Measurements from ENCODE around the gene FDCSP.

Gene FDCSP

DNA sequence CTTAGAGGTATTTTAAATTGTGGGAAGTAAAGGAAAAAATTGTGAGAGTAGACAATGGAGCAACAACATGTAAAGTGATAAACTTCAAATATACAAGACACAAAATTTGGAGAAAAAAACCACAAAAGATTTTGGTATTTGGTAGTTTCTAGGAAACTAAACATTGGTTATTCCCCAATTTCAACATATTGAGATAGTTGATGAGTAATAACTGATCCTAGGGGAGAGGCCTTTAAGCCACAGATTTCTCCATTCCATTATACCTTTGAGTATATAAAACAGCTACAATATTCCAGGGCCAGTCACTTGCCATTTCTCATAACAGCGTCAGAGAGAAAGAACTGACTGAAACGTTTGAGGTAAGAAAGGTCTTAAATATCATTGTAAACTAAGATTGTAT lies at the start of gene FDCSP:
Gene FDCSP, plus strand, starts transcription at position 301 of the 400 bp plus-strand sequence. CDS start 5,071 bp downstream, outside the sequence.
- in situ Hi-C loops (cut with MboI; ENCODE audit: low pct_unique_long_range_greater_than_20kb, low sequenced_read_pairs, unreplicated experiment): no loop called here
- no peak for DNase-seq (ENCODE audit: low spot score)
- TF ChIP-seq, protein P1, sequence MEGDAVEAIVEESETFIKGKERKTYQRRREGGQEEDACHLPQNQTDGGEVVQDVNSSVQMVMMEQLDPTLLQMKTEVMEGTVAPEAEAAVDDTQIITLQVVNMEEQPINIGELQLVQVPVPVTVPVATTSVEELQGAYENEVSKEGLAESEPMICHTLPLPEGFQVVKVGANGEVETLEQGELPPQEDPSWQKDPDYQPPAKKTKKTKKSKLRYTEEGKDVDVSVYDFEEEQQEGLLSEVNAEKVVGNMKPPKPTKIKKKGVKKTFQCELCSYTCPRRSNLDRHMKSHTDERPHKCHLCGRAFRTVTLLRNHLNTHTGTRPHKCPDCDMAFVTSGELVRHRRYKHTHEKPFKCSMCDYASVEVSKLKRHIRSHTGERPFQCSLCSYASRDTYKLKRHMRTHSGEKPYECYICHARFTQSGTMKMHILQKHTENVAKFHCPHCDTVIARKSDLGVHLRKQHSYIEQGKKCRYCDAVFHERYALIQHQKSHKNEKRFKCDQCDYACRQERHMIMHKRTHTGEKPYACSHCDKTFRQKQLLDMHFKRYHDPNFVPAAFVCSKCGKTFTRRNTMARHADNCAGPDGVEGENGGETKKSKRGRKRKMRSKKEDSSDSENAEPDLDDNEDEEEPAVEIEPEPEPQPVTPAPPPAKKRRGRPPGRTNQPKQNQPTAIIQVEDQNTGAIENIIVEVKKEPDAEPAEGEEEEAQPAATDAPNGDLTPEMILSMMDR (IDR thresholded peaks at IDR 0.05; ENCODE audit: extremely low read depth, insufficient read depth, missing control alignments): no peak

DNA sequence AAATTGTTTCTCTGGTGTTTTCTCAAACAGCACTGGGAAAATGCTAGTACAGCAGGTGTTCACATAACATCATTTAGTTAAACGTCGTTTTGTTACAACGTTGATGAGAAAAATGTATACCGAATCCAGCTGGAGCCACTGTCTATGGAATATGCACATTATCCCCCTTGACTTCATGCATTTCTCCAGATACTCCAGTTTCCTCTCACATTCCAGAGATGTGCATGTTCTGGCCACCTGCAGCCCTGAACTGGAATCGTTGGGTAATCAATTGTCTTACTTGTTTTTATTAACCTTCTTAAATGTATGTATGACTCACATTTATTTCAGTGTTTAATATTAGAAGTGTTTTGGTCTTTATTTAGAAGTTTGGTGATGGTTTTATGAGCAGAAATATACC lies 48.8 kb upstream of the FDCSP start:
- DNase-seq (ENCODE audit: low spot score): no peak
- in situ Hi-C loops (cut with MboI; ENCODE audit: low pct_unique_long_range_greater_than_20kb, low sequenced_read_pairs, unreplicated experiment): loop anchor here (25.0 kb wide), 2 partner anchors 265 to 490 kb away; no protein-coding TSS in a partner anchor

DNA sequence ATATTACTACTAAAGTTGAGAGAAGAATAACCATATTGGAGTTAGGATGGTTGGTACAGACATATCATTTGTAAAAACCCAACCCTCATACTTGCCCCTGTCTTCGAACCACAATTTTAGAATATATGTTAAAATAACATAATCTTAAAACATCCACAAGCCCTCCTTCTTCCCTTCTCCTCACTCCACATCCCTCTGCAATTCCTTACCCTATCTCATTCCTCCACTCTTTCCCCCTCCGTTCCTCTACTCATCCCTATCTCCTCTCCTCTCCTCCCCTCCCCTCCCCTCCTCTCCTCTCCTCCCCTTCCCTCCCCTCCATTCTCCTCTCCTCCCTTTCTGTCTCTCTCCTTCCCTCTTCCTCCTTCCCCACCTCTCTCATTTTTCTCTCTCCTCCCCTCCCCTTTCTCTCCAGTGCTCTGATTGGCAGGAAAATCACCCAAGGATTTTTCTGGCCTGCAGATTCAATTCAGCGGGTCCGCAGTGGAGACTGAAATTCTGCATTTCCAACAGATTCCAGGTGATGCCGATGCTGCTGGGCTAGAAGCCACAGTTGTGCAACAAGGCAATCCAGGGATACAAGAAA lies 47.8 kb upstream of the FDCSP start:
- DNase-seq (ENCODE audit: low spot score): no peak
- TF ChIP-seq, protein P1 (IDR thresholded peaks at IDR 0.05; ENCODE audit: extremely low read depth, insufficient read depth, missing control alignments): no peak
- in situ Hi-C loops (cut with MboI; ENCODE audit: low pct_unique_long_range_greater_than_20kb, low sequenced_read_pairs, unreplicated experiment): loop anchor here (25.0 kb wide), 2 partner anchors 266 to 491 kb away; no protein-coding TSS in a partner anchor

More for the DNA sequence above, 48.8 kb upstream of the FDCSP start:
- TF ChIP-seq, protein P1 (IDR thresholded peaks at IDR 0.05; ENCODE audit: extremely low read depth, insufficient read depth, missing control alignments): no peak

DNA sequence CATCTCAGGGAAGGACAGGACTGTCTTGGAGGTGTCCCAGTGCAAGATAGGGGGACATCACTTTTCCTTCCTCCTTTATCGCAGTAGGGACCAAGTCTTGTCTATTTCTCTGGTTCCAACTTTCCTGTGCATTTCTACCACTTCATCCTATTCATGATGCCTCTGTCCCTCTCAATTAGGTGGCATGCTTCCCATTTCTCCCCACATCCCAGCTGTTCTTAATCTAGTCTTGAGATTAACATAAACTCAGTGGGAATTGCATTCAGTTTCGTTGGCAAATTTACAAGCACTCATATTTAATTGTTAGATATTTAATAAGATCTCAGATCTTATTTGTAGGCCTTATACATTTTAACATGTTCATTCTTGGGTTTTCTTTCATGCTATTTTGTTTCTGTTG lies 46.1 kb upstream of the FDCSP start:
- in situ Hi-C loops (cut with MboI; ENCODE audit: low pct_unique_long_range_greater_than_20kb, low sequenced_read_pairs, unreplicated experiment): loop anchor here (25.0 kb wide), 2 partner anchors 268 to 493 kb away; no protein-coding TSS in a partner anchor
- TF ChIP-seq, protein P1 (IDR thresholded peaks at IDR 0.05; ENCODE audit: extremely low read depth, insufficient read depth, missing control alignments): no peak
- no peak for DNase-seq (ENCODE audit: low spot score)

DNA sequence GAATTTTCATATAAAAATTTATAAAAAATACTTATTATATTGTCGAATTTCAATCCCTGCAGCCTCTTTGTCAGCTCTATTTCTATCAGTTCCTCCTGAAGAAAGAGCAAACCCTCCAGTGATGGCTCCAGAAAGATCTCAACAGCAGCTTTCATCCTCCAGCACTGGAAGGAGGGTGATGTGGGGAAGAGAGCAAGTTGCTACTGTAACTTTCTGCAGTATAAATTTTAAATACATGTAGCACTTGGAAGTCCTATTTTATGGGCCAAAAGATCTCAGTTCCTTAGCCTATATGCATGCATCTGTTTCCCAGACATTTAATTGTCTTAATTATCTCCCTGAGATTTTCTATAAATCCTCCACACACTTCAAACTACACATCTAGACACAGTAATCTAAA lies 44.1 kb upstream of the FDCSP start:
- TF ChIP-seq, protein P1 (IDR thresholded peaks at IDR 0.05; ENCODE audit: extremely low read depth, insufficient read depth, missing control alignments): no peak
- no peak for DNase-seq (ENCODE audit: low spot score)
- in situ Hi-C loops (cut with MboI; ENCODE audit: low pct_unique_long_range_greater_than_20kb, low sequenced_read_pairs, unreplicated experiment): loop anchor here (25.0 kb wide), 2 partner anchors 270 to 495 kb away; no protein-coding TSS in a partner anchor

DNA sequence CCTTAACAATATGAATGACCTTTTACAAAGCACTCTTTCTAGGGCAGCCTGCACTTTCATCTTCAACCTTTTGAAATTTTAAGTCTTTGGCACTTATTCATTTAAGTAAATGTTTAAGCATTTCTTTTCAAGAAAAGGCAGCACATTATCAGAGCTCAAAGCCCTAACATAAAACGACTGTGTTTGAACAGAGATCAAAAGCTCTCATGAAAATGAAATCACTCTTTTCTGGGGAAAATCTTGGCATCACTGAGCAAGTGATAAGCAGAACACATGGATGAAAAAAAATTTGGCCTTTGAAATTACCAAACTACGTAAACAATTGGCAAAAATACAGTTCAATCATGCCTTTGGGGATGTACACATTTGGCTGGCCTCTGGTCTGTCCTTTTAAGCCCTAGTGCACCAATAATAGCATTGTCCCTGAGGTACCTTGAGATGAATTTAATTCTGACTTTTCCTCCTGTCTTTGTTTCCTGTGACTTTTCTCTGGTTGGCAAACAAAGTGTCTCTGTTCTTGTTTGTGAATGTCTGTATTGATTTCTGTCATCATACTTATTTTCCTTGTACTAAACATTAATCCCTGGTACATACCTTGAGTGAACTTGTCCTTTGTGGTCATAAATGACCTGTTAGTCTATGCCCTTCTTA lies 43.3 kb upstream of the FDCSP start:
- DNase-seq (ENCODE audit: low spot score): no peak
- TF ChIP-seq, protein P1 (IDR thresholded peaks at IDR 0.05; ENCODE audit: extremely low read depth, insufficient read depth, missing control alignments): no peak
- in situ Hi-C loops (cut with MboI; ENCODE audit: low pct_unique_long_range_greater_than_20kb, low sequenced_read_pairs, unreplicated experiment): loop anchor here (25.0 kb wide), 2 partner anchors 270 to 495 kb away; no protein-coding TSS in a partner anchor

Measured in GM13977 (cell line).